GM12865 (cell line): Measurements from ENCODE around the gene TBCC.

Experiments used
- DNase-seq: peaks from one replicate; pipeline ENCODE4 v3.0.0; 2010; ENCODE audit warnings: low read depth
- H3K4me3 ChIP-seq: 2 replicates; pipeline ENCODE4 v1.5.1; 2011; ENCODE audit warnings: mild to moderate bottlenecking, low read depth, low read length, control low read depth
- CTCF ChIP-seq: IDR thresholded peaks from 2 replicates; pipeline ENCODE4 v1.5.1; 2011; ENCODE audit warnings: low read length, control low read depth, low read depth, inconsistent platforms; ENCODE audit not compliant: insufficient read depth; ENCODE audit errors: missing control alignments

The TBCC gene

GRCh38 chr6:42786525-42786985, 40.7 kb upstream of the TBCC start:
- H3K4me3 ChIP-seq, result no peak overlapping the region
- no peak for TF ChIP-seq CTCF
- no peak for DNase-seq

DNA sequence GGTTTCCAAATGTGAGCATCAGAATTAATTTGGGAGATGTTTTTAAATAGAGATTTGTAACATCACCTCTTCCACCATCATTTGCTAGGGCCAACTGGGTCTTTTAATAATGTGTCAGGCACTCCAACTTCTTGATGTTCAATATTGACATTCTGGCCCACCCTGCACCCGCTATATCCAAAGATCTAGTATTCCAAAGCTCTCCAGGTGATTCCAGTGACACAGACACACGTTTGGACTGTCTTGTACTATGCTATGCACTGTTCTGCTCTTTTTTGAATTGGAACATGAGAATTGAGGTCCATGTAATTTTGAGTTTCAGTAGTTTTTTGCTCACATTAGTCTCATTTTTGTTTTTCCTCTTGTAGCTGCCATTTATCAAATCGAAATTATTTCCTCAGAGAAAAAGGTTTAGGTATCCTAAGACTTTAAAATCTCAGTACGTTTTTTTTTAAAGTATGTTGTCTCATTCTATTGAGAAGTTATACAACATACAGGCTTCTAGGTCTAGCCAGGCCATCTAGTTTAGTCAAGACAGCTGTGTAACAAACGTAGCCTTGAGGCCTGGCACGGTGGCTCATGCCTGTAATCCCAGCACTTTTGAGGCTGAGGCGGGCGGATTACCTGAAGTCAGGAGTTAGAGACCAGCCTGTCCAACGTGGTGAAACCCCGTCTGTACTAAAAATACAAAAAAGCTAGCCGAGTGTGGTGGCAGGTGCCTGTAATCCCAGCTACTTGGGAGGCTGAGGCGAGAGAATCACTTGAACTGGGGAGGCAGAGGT, 39.0 kb upstream of the TBCC start:
- no peak for TF ChIP-seq CTCF

GRCh38 chr6:42783876-42784642, 38.2 kb upstream of the TBCC start:
- peak overlapping the region; percentile 99 for H3K4me3 ChIP-seq
- TF ChIP-seq CTCF, result no peak
- peak; percentile 18 for DNase-seq

More for the DNA sequence above, 39.0 kb upstream of the TBCC start:
- H3K4me3 ChIP-seq, result peak overlapping the region; percentile 99
- DNase-seq, result no peak

GRCh38 chr6:42783177-42783875, 37.4 kb upstream of the TBCC start:
- peak; percentile 89 for DNase-seq

GRCh38 chr6:42782689-42783176, 36.8 kb upstream of the TBCC start:
- H3K4me3 ChIP-seq, result peak overlapping the region; percentile 99
- peak; percentile 85 for DNase-seq
- TF ChIP-seq CTCF, result no peak

More at GRCh38 chr6:42783177-42783875, 37.4 kb upstream of the TBCC start:
- peak overlapping the region; percentile 99 for H3K4me3 ChIP-seq
- no peak for TF ChIP-seq CTCF

DNA sequence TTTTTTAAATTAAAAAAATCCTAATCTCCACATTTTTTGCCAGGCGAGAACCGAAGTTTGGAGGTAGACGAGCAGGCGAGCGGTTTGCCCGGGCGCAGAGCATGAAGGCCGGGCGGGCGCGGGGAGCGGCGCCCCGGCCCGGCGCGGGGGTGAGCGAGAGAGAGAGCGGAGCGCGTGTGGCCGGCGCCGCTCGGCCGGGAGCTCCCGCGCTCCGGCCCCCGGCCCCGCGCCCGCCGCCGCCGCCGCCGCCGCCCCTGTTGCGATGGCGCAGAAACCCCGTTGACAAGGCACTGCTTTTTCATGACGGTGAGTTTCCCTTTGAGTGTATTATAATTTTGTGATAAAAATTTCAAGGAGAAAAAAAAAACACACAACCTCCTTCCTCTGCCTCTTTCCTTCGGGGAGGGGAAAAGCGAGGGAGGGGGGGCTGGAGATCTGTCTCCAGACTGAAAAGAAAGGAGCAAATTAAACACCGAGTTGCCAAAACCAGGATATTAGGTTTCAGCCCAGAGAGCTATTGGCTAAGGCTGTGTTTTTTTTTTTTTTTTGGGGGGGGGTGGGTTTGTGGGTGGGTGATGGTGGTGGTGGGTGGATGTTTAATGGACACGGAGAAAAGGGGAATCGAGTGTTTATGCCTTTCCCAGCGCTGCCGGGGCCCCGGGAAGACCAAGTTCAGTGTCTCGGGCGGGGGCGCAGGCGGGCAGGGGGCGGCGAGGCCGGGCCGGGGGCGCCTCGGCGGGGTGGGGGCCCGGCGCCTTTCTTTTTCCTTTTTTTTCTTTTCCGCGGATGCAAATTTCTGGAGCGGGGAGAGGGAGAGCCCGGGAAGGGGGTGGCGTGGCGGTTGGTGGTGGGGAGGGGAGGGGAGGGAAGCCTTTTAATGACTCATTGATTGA, 36.1 kb upstream of the TBCC start, which contains the start of gene BICRAL:
Gene BICRAL (plus strand): TSS at position 257 of the 893 bp plus-strand sequence. CDS start 39,971 bp downstream, outside the sequence.
- no peak for TF ChIP-seq CTCF
- DNase-seq, result peak; percentile 74
- peak within 1 kb of the TSS; percentile 99 for H3K4me3 ChIP-seq
